OCI-LY1 (cell line): ENCODE data around the gene ABLIM3.

Experiments
- H2AFZ ChIP-seq: fragments of 200-600 bp; sonication (generic), shearing (Covaris generic); 2 replicates; pipeline ENCODE4 v1.6.0; 2014; ENCODE audit warnings: antibody characterized with exemption, mild to moderate bottlenecking, low read length
- H3F3A ChIP-seq: fragments of 200-600 bp; sonication (generic), shearing (Covaris generic); 2 replicates; pipeline ENCODE4 v1.6.0; 2014; ENCODE audit warnings: mild to moderate bottlenecking, antibody characterized with exemption, low read length, moderate library complexity; ENCODE audit not compliant: insufficient read depth
- H3K27ac ChIP-seq: fragments of 200-600 bp; sonication (generic); 2 replicates; pipeline ENCODE4 v1.5.1; 2014; ENCODE audit warnings: low read length, mixed run types, mild to moderate bottlenecking, low read depth; ENCODE audit not compliant: poor library complexity, severe bottlenecking
- H3K27me3 ChIP-seq: fragments of 200-600 bp; sonication (generic); 2 replicates; pipeline ENCODE4 v1.6.0; 2014; ENCODE audit warnings: antibody characterized with exemption, mild to moderate bottlenecking, low read length, moderate library complexity; ENCODE audit not compliant: insufficient read depth
- H3K36me3 ChIP-seq: fragments of 200-600 bp; sonication (generic); 2 replicates; pipeline ENCODE4 v1.6.1; 2014; ENCODE audit warnings: mild to moderate bottlenecking, antibody characterized with exemption, low read length, moderate library complexity, mixed read lengths; ENCODE audit not compliant: insufficient read depth
- H3K4me1 ChIP-seq: fragments of 200-600 bp; sonication (generic); 2 replicates; pipeline ENCODE4 v1.5.1; 2014; ENCODE audit warnings: mild to moderate bottlenecking, low read length, moderate library complexity; ENCODE audit not compliant: insufficient read depth, severe bottlenecking
- H3K4me2 ChIP-seq: fragments of 200-600 bp; sonication (generic), shearing (Covaris generic); 2 replicates; pipeline ENCODE4 v1.6.1; 2014; ENCODE audit warnings: low read length
- H3K4me3 ChIP-seq: fragments of 200-600 bp; sonication (generic); 2 replicates; pipeline ENCODE4 v1.5.1; 2014; ENCODE audit warnings: low read length, low read depth, mild to moderate bottlenecking, mixed read lengths; ENCODE audit not compliant: poor library complexity, severe bottlenecking
- H3K79me2 ChIP-seq: fragments of 200-600 bp; shearing (Covaris generic); 2 replicates; pipeline ENCODE4 v1.6.1; 2016; ENCODE audit warnings: mixed run types, low read length, mixed read lengths; ENCODE audit not compliant: insufficient read depth
- H3K9ac ChIP-seq: fragments of 200-600 bp; sonication (generic), shearing (Covaris generic); 2 replicates; pipeline ENCODE4 v1.6.1; 2014; ENCODE audit warnings: mild to moderate bottlenecking, low read length, mixed read lengths
- H3K9me2 ChIP-seq: fragments of 200-600 bp; sonication (generic), shearing (Covaris generic); 2 replicates; pipeline ENCODE4 v1.6.1; 2014; ENCODE audit warnings: low read depth, mild to moderate bottlenecking, low read length, mixed read lengths
- H3K9me3 ChIP-seq: fragments of 200-600 bp; shearing (Covaris generic); 2 replicates; pipeline ENCODE4 v1.6.1; 2014; ENCODE audit warnings: low read length, mixed read lengths
- H4K20me1 ChIP-seq: fragments of 200-600 bp; sonication (generic), shearing (Covaris generic); 2 replicates; pipeline ENCODE4 v1.6.0; 2016; ENCODE audit warnings: mild to moderate bottlenecking, low read length; ENCODE audit not compliant: insufficient read depth
- CTCF ChIP-seq: fragments of 200-600 bp; sonication (generic), shearing (Covaris generic); IDR thresholded peaks from 2 replicates; pipeline ENCODE4 v1.5.1; 2017; ENCODE audit warnings: mild to moderate bottlenecking, antibody characterized with exemption, low read length, moderate library complexity, mixed read lengths
- EZH2 ChIP-seq: fragments of 200-600 bp; sonication (generic), shearing (Covaris generic); IDR thresholded peaks from 2 replicates; pipeline ENCODE4 v1.8.0; 2017; ENCODE audit warnings: borderline replicate concordance, mixed run types, mild to moderate bottlenecking, antibody characterized with exemption, low read length, moderate library complexity, mixed read lengths

The ABLIM3 gene

GRCh38 chr5:149128023-149128875, 13.0 kb upstream of the ABLIM3 start:
- Histone ChIP-seq H4K20me1 (no peaks in the 10 kb centered on the region), H3K36me3 (no peaks in the 10 kb centered on the region), H3K4me3 (no peak overlapping the region), H3K9me2 (no peaks in the 10 kb centered on the region), H2AFZ (no peak overlapping the region), H3K9ac (no peak overlapping the region), H3F3A (no peaks in the 10 kb centered on the region), H3K27me3 (no peaks in the 10 kb centered on the region), H3K4me2 (no peak overlapping the region), H3K27ac (no peak overlapping the region), H3K79me2 (no peaks in the 10 kb centered on the region), H3K9me3 (no peaks in the 10 kb centered on the region), H3K4me1 (no peaks in the 10 kb centered on the region)
- TF ChIP-seq EZH2 (no peak), CTCF (peak; percentile 69)

- Histone ChIP-seq H4K20me1 (no peaks in the 10 kb centered on the region), H3F3A (no peaks in the 10 kb centered on the region), H3K4me2 (no peak overlapping the region), H3K4me3 (no peak overlapping the region), H3K9ac (no peak overlapping the region), H3K27me3 (no peaks in the 10 kb centered on the region), H2AFZ (no peak overlapping the region), H3K79me2 (no peaks in the 10 kb centered on the region), H3K4me1 (no peaks in the 10 kb centered on the region), H3K9me3 (no peaks in the 10 kb centered on the region), H3K27ac (no peak overlapping the region), H3K9me2 (no peaks in the 10 kb centered on the region), H3K36me3 (no peaks in the 10 kb centered on the region)
- no peak for TF ChIP-seq EZH2
- TF ChIP-seq CTCF, result no peak
Measured at GRCh38 chr5:149129181-149129580, 12.1 kb upstream of the ABLIM3 start.

GRCh38 chr5:149130121-149130914, 11.0 kb upstream of the ABLIM3 start:
- H2AFZ ChIP-seq, result no peak overlapping the region
- H3K27ac ChIP-seq, result no peak overlapping the region
- H4K20me1 ChIP-seq, result no peaks in the 10 kb centered on the region
- no peak overlapping the region for H3K9ac ChIP-seq
- TF ChIP-seq EZH2 (no peak), CTCF (peak; percentile 36)
- no peaks in the 10 kb centered on the region for H3K79me2 ChIP-seq
- no peaks in the 10 kb centered on the region for H3K9me2 ChIP-seq
- no peaks in the 10 kb centered on the region for H3K36me3 ChIP-seq
- no peaks in the 10 kb centered on the region for H3K9me3 ChIP-seq
- H3F3A ChIP-seq, result no peaks in the 10 kb centered on the region
- H3K4me3 ChIP-seq, result no peak overlapping the region
- no peaks in the 10 kb centered on the region for H3K4me1 ChIP-seq
- H3K4me2 ChIP-seq, result no peak overlapping the region
- no peaks in the 10 kb centered on the region for H3K27me3 ChIP-seq
